ENCODE measurements around the gene PLBD2.
A peak's percentile ranks its signal among the peaks of the same experiment; 100 is the strongest.
"Not testable (repeated sequence)": the region's sequence is repeated elsewhere in the genome, so short reads cannot be mapped to it uniquely, and the experiment has no call there.

The PLBD2 gene

DNA sequence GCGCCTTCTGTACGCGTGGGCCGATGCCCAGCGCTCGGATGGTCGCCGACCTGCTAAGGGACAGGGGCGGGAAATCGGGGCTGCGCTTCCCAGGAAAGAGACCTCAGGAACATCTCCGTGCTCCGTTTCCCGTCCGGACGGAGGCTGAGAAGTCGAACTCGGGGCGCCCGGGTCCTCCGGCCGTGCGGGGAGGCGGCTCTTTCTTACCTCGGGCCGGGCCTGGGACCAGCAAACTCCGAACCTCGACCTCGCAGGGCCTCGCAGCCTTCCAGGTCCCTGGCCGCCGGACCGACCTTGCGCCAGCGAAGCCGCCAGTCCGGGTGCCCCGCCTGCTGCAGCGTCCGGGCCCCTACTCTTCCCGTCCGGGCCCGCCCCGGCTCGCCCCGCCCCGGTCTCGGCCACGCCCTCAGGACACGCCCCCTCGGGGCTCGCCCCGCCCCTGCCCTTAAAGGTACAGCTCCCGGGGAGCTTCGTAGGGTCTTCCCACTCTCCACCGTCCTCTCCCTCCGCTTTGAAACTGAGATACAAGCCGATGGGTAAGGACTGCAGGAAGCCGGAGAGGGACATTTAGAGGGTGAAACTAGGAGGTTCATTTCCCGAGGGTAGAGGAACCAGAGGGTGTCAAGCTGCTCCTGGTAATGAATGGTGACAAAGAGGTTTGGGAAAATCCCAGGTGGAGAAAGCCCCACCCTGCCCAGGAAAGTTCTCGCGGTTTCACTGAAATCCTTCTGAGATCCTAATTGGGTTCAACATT, 23.4 kb upstream of the PLBD2 start, which contains the start of gene SLC8B1:
Gene SLC8B1 (minus strand): TSS at position 324 of the 754 bp plus-strand sequence. CDS start 2,231 bp downstream, outside the sequence.
- Histone ChIP-seq H3K27me3 (ENCODE audit: control insufficient read depth in 1 of 2, insufficient read depth in 2 of 2, low read length in 2 of 2) (no peaks in the 10 kb centered on the region), H3K9ac (ENCODE audit: low read length in 2 of 2) (peak within 1 kb of the TSS; percentile 71 to 79), H3K9me3 (ENCODE audit: control insufficient read depth in 2 of 2, low read length in 2 of 2) (no peaks in the 10 kb centered on the region), H3K4me3 (ENCODE audit: low read length in 2 of 2) (peak within 1 kb of the TSS; percentile 86 to 90), H3K4me1 (ENCODE audit: control insufficient read depth, insufficient read depth, low read length) (peaks cover 20% of the 10 kb centered on the region), H3K36me3 (ENCODE audit: control insufficient read depth in 2 of 2, insufficient read depth in 2 of 2, low read length in 2 of 2) (peaks cover 0 to 8% of the 10 kb centered on the region in 2 donors), H3K27ac (ENCODE audit: low read length) (no peak within 1 kb of the TSS)

- H3K4me3 ChIP-seq (ENCODE audit: low read length in 2 of 2), result no peak overlapping the region
- H3K27me3 ChIP-seq (ENCODE audit: control insufficient read depth in 1 of 2, insufficient read depth in 2 of 2, low read length in 2 of 2), result no peaks in the 10 kb centered on the region
- no peak overlapping the region for H3K9ac ChIP-seq (ENCODE audit: low read length in 2 of 2)
- no peak overlapping the region for H3K27ac ChIP-seq (ENCODE audit: low read length)
- H3K9me3 ChIP-seq (ENCODE audit: control insufficient read depth in 2 of 2, low read length in 2 of 2), result no peaks in the 10 kb centered on the region
- H3K4me1 ChIP-seq (ENCODE audit: control insufficient read depth, insufficient read depth, low read length), result peaks cover 10% of the 10 kb centered on the region
- no peaks in the 10 kb centered on the region for H3K36me3 ChIP-seq (ENCODE audit: control insufficient read depth in 2 of 2, insufficient read depth in 2 of 2, low read length in 2 of 2)
Measured at GRCh38 chr12:113339540-113339939, 18.8 kb upstream of the PLBD2 start.

DNA sequence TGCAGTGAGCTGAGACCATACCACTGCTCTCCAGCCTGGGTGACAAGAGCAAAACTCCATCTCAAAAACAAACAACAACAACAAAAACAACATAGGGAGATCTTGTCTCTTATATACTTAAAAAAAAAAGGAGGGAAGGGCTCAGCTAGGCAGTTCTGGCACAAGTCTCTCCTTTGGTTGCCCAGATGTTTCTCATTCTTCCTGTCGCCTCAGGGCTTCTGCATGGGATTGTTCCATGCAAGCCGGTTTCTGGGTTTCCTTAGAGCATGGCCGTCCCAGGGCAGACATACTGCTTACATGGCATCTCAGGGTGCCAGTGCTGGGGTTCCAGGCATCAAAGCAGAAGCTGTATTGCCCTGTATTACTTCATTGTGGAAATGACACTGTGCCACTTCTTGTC, 18.3 kb upstream of the PLBD2 start:
- H3K27me3 ChIP-seq (ENCODE audit: control insufficient read depth in 1 of 2, insufficient read depth in 2 of 2, low read length in 2 of 2), result no peaks in the 10 kb centered on the region
- no peaks in the 10 kb centered on the region for H3K36me3 ChIP-seq (ENCODE audit: control insufficient read depth in 2 of 2, insufficient read depth in 2 of 2, low read length in 2 of 2)
- peaks cover 7% of the 10 kb centered on the region for H3K4me1 ChIP-seq (ENCODE audit: control insufficient read depth, insufficient read depth, low read length)
- no peaks in the 10 kb centered on the region for H3K9me3 ChIP-seq (ENCODE audit: control insufficient read depth in 2 of 2, low read length in 2 of 2)
- H3K9ac ChIP-seq (ENCODE audit: low read length in 2 of 2), result no peak overlapping the region
- H3K4me3 ChIP-seq (ENCODE audit: low read length in 2 of 2), result no peak overlapping the region
- H3K27ac ChIP-seq (ENCODE audit: low read length), result no peak overlapping the region

DNA sequence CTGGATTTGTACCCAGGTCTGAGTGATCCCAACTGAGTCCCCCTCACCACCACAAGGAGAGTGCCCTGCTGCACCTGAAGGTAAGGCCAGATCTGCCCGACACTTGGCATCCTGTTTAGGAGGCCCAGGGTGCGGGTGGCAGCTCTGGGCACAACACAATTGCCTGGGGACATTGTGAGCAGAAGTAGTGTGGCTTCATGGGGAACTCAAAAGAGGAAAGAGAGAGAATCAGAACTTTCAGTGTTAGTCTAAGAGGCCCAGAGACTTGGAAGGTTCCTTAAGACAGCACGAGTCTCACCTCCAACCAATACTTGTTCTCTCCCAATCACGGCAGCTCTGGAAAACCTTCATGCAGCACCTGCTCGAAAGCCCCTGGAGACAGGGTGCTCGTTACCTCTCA, 16.9 kb upstream of the PLBD2 start:
- H3K27me3 ChIP-seq (ENCODE audit: control insufficient read depth in 1 of 2, insufficient read depth in 2 of 2, low read length in 2 of 2), result no peaks in the 10 kb centered on the region
- no peak overlapping the region for H3K27ac ChIP-seq (ENCODE audit: low read length)
- H3K9ac ChIP-seq (ENCODE audit: low read length in 2 of 2), result no peak overlapping the region
- no peak overlapping the region for H3K4me3 ChIP-seq (ENCODE audit: low read length in 2 of 2)
- no peaks in the 10 kb centered on the region for H3K4me1 ChIP-seq (ENCODE audit: control insufficient read depth, insufficient read depth, low read length)
- no peaks in the 10 kb centered on the region for H3K36me3 ChIP-seq (ENCODE audit: control insufficient read depth in 2 of 2, insufficient read depth in 2 of 2, low read length in 2 of 2)
- no peaks in the 10 kb centered on the region for H3K9me3 ChIP-seq (ENCODE audit: control insufficient read depth in 2 of 2, low read length in 2 of 2)

DNA sequence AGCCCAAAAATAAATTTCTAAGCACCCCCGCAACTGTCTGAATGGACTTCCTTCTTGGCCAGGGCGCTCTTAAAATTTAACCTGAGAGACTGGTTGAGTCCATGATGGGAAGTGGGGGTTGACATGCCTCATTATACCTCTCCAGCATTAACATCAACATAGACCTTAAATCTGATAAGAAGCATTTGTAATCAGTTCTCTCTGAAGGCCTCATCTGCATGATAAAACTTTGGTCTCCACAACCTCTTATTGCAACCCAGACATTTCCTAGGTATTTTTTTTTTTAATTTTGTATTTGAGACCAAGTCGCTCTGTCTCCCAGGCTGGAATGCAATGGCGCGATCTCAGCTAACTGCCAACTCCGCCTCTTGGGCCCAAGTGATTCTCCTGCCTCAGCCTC, 13.1 kb upstream of the PLBD2 start:
- H3K36me3 ChIP-seq (ENCODE audit: control insufficient read depth in 2 of 2, insufficient read depth in 2 of 2, low read length in 2 of 2), result no peaks in the 10 kb centered on the region
- H3K4me3 ChIP-seq (ENCODE audit: low read length in 2 of 2), result no peak overlapping the region
- H3K4me1 ChIP-seq (ENCODE audit: control insufficient read depth, insufficient read depth, low read length), result no peaks in the 10 kb centered on the region
- no peaks in the 10 kb centered on the region for H3K9me3 ChIP-seq (ENCODE audit: control insufficient read depth in 2 of 2, low read length in 2 of 2)
- no peak overlapping the region for H3K27ac ChIP-seq (ENCODE audit: low read length)
- H3K27me3 ChIP-seq (ENCODE audit: control insufficient read depth in 1 of 2, insufficient read depth in 2 of 2, low read length in 2 of 2), result no peaks in the 10 kb centered on the region
- no peak overlapping the region for H3K9ac ChIP-seq (ENCODE audit: low read length in 2 of 2)

DNA sequence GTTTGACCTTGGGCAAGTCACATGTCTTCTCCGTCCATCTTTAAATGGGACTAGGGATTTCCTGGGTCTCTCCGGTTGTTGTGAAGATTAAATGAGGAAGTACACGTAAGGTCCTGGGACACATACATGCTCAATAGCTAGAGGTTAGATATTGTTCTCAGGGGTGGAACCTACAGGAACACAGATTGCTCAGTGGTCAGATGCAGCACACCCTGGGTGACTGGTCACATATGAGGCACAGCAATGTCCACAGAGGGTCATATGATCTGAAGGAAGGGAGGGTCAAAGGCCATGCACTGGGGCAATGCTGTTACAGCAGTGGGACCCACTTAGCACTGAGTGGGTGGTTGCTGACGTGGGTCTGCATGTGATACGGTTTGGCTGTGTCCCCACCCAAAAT, 12.0 kb upstream of the PLBD2 start:
- Histone ChIP-seq H3K27me3 (ENCODE audit: control insufficient read depth in 1 of 2, insufficient read depth in 2 of 2, low read length in 2 of 2) (no peaks in the 10 kb centered on the region), H3K9me3 (ENCODE audit: control insufficient read depth in 2 of 2, low read length in 2 of 2) (no peaks in the 10 kb centered on the region), H3K36me3 (ENCODE audit: control insufficient read depth in 2 of 2, insufficient read depth in 2 of 2, low read length in 2 of 2) (no peaks in the 10 kb centered on the region), H3K27ac (ENCODE audit: low read length) (no peak overlapping the region), H3K4me1 (ENCODE audit: control insufficient read depth, insufficient read depth, low read length) (no peaks in the 10 kb centered on the region), H3K9ac (ENCODE audit: low read length in 2 of 2) (no peak overlapping the region), H3K4me3 (ENCODE audit: low read length in 2 of 2) (no peak overlapping the region)

DNA sequence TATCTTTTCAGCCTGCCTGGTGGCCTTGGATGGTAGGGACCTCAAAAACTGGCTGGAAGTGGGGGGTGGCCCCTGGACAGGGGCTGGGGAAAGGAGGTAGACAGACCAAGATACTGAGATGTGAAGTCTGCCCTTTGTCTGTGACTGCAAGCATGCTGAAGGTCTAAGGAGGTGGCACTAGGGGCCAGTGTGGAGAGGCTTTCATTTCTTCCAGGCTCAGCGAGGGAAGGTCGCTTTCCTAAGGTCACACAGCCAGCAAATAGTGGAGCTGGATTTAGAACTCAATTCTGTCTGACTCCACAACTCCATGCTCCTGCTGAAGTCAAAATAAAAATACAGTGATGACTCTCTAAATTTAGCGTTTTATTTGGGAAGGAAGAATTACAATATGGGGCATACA, 11.3 kb upstream of the PLBD2 start:
- no peak overlapping the region for H3K27ac ChIP-seq (ENCODE audit: low read length)
- H3K27me3 ChIP-seq (ENCODE audit: control insufficient read depth in 1 of 2, insufficient read depth in 2 of 2, low read length in 2 of 2), result no peaks in the 10 kb centered on the region
- no peak overlapping the region for H3K9ac ChIP-seq (ENCODE audit: low read length in 2 of 2)
- H3K36me3 ChIP-seq (ENCODE audit: control insufficient read depth in 2 of 2, insufficient read depth in 2 of 2, low read length in 2 of 2), result no peaks in the 10 kb centered on the region
- no peak overlapping the region for H3K4me3 ChIP-seq (ENCODE audit: low read length in 2 of 2)
- H3K4me1 ChIP-seq (ENCODE audit: control insufficient read depth, insufficient read depth, low read length), result no peaks in the 10 kb centered on the region
- H3K9me3 ChIP-seq (ENCODE audit: control insufficient read depth in 2 of 2, low read length in 2 of 2), result no peaks in the 10 kb centered on the region

GRCh38 chr12:113347892-113348291, 10.5 kb upstream of the PLBD2 start:
- no peaks in the 10 kb centered on the region for H3K36me3 ChIP-seq (ENCODE audit: control insufficient read depth in 2 of 2, insufficient read depth in 2 of 2, low read length in 2 of 2)
- H3K27ac ChIP-seq (ENCODE audit: low read length), result no peak overlapping the region
- H3K9ac ChIP-seq (ENCODE audit: low read length in 2 of 2), result no peak overlapping the region
- peaks cover 0 to 2% of the 10 kb centered on the region in 2 donors for H3K27me3 ChIP-seq (ENCODE audit: control insufficient read depth in 1 of 2, insufficient read depth in 2 of 2, low read length in 2 of 2)
- no peaks in the 10 kb centered on the region for H3K4me1 ChIP-seq (ENCODE audit: control insufficient read depth, insufficient read depth, low read length)
- H3K4me3 ChIP-seq (ENCODE audit: low read length in 2 of 2), result no peak overlapping the region
- no peaks in the 10 kb centered on the region for H3K9me3 ChIP-seq (ENCODE audit: control insufficient read depth in 2 of 2, low read length in 2 of 2)

DNA sequence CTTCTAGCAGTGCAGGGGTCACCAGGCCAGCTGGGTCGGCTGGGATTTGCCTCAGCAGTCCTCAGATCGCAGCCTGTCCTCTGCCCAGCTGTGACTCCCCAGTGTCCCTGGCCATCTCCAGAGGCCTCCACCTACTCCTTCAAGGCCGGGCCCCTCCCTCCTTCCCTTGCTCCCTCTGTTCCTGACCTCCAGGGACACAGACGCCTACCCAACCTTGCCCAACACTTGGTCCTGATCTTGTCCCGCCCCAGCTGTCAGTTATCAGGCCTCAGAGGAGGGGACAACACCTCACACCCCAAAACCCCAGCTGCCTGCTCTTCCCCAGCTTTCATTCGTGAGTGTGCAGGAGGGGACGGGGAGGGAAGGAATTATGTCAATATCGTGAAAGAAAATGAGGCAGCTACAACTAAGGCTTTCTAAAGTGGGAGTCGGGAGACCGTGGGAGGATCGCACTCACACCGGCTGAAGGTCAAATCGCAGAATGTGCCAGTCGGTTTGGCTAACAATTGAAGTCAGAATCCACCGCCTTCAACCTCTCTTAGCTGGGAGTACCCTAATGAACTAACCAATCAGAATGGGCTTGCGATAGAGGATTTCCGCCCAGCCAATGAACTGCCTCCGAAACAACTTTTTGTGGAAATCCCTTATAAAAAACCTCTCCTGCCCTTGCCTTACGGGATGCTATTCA, 9.4 kb upstream of the PLBD2 start:
- no peak overlapping the region for H3K27ac ChIP-seq (ENCODE audit: low read length)
- no peak overlapping the region for H3K9ac ChIP-seq (ENCODE audit: low read length in 2 of 2)
- peaks cover 0 to 2% of the 10 kb centered on the region in 2 donors for H3K27me3 ChIP-seq (ENCODE audit: control insufficient read depth in 1 of 2, insufficient read depth in 2 of 2, low read length in 2 of 2)
- H3K4me1 ChIP-seq (ENCODE audit: control insufficient read depth, insufficient read depth, low read length), result no peaks in the 10 kb centered on the region
- no peaks in the 10 kb centered on the region for H3K36me3 ChIP-seq (ENCODE audit: control insufficient read depth in 2 of 2, insufficient read depth in 2 of 2, low read length in 2 of 2)
- H3K4me3 ChIP-seq (ENCODE audit: low read length in 2 of 2), result no peak overlapping the region
- H3K9me3 ChIP-seq (ENCODE audit: control insufficient read depth in 2 of 2, low read length in 2 of 2), result no peaks in the 10 kb centered on the region

DNA sequence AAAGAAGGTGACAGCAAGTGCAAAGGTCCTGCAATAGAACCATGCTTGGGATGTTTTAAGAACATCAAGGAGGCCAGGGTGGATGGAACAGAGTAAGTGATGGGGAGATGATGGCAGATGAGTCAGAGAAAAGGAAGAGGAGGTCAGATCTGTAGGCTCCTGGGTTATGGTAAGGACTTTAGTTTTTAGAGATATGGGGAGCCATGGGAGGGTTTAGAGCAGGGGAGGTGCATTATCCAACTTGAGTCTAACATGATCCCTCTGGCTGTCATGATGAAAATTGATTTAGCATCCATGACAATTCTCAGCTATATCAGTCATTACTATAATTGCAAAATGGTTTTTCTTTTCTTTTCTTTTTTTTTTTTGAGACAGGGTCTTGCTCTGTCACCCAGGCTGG, 7.3 kb upstream of the PLBD2 start:
- no peak overlapping the region for H3K9ac ChIP-seq (ENCODE audit: low read length in 2 of 2)
- no peaks in the 10 kb centered on the region for H3K36me3 ChIP-seq (ENCODE audit: control insufficient read depth in 2 of 2, insufficient read depth in 2 of 2, low read length in 2 of 2)
- no peaks in the 10 kb centered on the region for H3K9me3 ChIP-seq (ENCODE audit: control insufficient read depth in 2 of 2, low read length in 2 of 2)
- H3K4me3 ChIP-seq (ENCODE audit: low read length in 2 of 2), result no peak overlapping the region
- no peak overlapping the region for H3K27ac ChIP-seq (ENCODE audit: low read length)
- H3K27me3 ChIP-seq (ENCODE audit: control insufficient read depth in 1 of 2, insufficient read depth in 2 of 2, low read length in 2 of 2), result peaks cover 0 to 2% of the 10 kb centered on the region in 2 donors
- no peaks in the 10 kb centered on the region for H3K4me1 ChIP-seq (ENCODE audit: control insufficient read depth, insufficient read depth, low read length)

- H3K4me3 ChIP-seq (ENCODE audit: low read length in 2 of 2); H3K9me3 ChIP-seq (ENCODE audit: control insufficient read depth in 2 of 2, low read length in 2 of 2); H3K27me3 ChIP-seq (ENCODE audit: control insufficient read depth in 1 of 2, insufficient read depth in 2 of 2, low read length in 2 of 2); H3K27ac ChIP-seq (ENCODE audit: low read length); H3K4me1 ChIP-seq (ENCODE audit: control insufficient read depth, insufficient read depth, low read length); H3K9ac ChIP-seq (ENCODE audit: low read length in 2 of 2); H3K36me3 ChIP-seq (ENCODE audit: control insufficient read depth in 2 of 2, insufficient read depth in 2 of 2, low read length in 2 of 2): not testable (repeated sequence)
Measured at GRCh38 chr12:113354192-113354591, 4.2 kb upstream of the PLBD2 start.
